ENCODE measurements around the gene BIRC3. TPM values are rescaled to one million over a fixed set of nuclear protein-coding genes. Genes with fewer than 3 reads are reported as not detected.
A peak's percentile ranks its signal among the peaks of the same experiment; 100 is the strongest.

The BIRC3 gene
- total RNA-seq, 4 donors from 2014 or later = 2.2 to 57.8 (median 53.0) TPM

DNA sequence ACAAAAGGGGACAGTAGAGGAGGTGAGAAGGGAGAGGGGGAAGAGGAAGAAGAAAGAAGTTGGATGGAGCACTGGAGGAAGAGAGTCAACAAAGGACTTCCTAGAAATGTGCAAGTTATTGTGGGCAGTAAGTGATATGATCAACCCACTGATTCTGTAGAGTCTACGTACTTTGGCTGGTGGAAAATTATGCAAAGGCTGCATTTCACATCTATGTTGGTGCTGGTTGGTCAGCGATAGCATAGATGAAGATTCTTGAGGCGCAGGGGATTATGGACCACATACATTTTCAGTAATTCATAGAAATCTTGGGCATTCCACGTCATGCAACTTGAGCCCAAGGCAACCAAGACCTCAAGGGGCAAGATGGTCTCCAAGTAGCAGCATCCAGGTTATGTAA is 12.6 kb upstream of the BIRC3 start:
- 95 to 100% methylated on average over 3 to 4 of the region's 4 CpGs for WGBS, 2 donors (ENCODE audit: low coverage in 1 of 2)
- peaks cover 0 to 9% of the 10 kb centered on the region in 2 donors for H3K9me3 ChIP-seq
- in situ Hi-C loops (cut with MboI; ENCODE audit: low pct_ligation_motif_present in 1 of 4, low pct_unique_long_range_greater_than_20kb in 1 of 4, low sequenced_read_pairs in 3 of 4) (no loop called here), intact Hi-C loops (cut with DNase I; ENCODE audit: low total_unique reads) (no loop called here)
- H3K27me3 ChIP-seq = no peaks in the 10 kb centered on the region
- no peak for TF ChIP-seq CTCF (IDR thresholded peaks at IDR 0.05)
- TF ChIP-seq POLR2A (IDR thresholded peaks at IDR 0.05) = no peak
- TF ChIP-seq POLR2AphosphoS5 (IDR thresholded peaks at IDR 0.05) = no peak
- no peak for TF ChIP-seq EP300 (IDR thresholded peaks at IDR 0.05; ENCODE audit: low read depth)
- no peaks in the 10 kb centered on the region for H3K36me3 ChIP-seq
- H3K27ac ChIP-seq = no peak overlapping the region
- no peak for DNase-seq
- H3K4me1 ChIP-seq = peaks cover 7 to 44% (median 15%) of the 10 kb centered on the region in 4 donors
- H3K4me3 ChIP-seq = no peak overlapping the region

DNA sequence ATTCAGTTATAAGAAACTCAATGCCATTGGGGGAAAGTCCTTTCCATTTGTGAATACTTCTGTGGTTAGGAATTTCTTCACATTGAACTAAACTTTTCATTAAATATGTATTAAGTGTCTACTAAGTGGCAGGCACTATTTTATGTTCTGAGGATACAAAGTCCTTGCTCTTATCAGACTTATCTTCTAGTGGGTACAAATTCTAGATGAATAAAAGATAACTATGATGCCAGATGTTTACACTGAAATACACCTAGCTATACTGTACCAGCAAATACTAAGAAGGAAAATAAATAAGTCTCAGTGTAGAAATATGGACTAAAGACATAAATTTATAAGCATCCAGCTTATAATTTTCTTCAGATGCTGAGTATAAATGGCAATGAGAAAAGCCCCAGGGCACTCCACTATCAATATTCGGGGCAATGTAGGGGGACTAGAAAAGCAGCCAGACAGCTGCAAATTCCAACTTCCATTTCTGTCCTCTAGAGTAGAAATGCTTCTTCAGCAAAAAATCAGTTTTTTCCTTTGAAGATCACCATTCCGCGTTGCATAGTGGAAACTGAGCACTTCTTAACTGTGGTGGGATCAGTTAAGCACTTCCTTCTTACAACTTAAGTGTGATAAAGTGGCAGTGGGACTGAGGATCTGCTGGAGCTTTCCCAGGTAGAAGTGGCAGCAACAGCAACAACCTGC is 11.8 kb upstream of the BIRC3 start:
- H3K4me3 ChIP-seq = no peak overlapping the region
- TF ChIP-seq POLR2A (IDR thresholded peaks at IDR 0.05) (no peak), CTCF (IDR thresholded peaks at IDR 0.05) (no peak), EP300 (IDR thresholded peaks at IDR 0.05; ENCODE audit: low read depth) (no peak), POLR2AphosphoS5 (IDR thresholded peaks at IDR 0.05) (no peak)
- peak overlapping the region; percentile 55 to 82 (median 56) for H3K27ac ChIP-seq
- peaks cover 7 to 44% (median 15%) of the 10 kb centered on the region in 4 donors for H3K4me1 ChIP-seq
- peaks cover 0 to 9% of the 10 kb centered on the region in 2 donors for H3K9me3 ChIP-seq
- no peaks in the 10 kb centered on the region for H3K27me3 ChIP-seq
- no peaks in the 10 kb centered on the region for H3K36me3 ChIP-seq
- intact Hi-C loops (cut with DNase I; ENCODE audit: low total_unique reads) = no loop called here
- in situ Hi-C loops (cut with MboI; ENCODE audit: low pct_ligation_motif_present in 1 of 4, low pct_unique_long_range_greater_than_20kb in 1 of 4, low sequenced_read_pairs in 3 of 4) = no loop called here
- 64 to 68% methylated on average over 3 of the region's 3 CpGs for WGBS, 2 donors (ENCODE audit: low coverage in 1 of 2)
- DNase-seq = no peak

- WGBS, 2 donors (ENCODE audit: low coverage in 1 of 2) = 36 to 40% methylated on average over 1 to 5 of the region's 5 CpGs
- H3K36me3 ChIP-seq = no peaks in the 10 kb centered on the region
- in situ Hi-C loops (cut with MboI; ENCODE audit: low pct_ligation_motif_present in 1 of 4, low pct_unique_long_range_greater_than_20kb in 1 of 4, low sequenced_read_pairs in 3 of 4) = no loop called here
- peaks cover 7 to 44% (median 15%) of the 10 kb centered on the region in 4 donors for H3K4me1 ChIP-seq
- peak; percentile 83 for DNase-seq
- peaks cover 0 to 9% of the 10 kb centered on the region in 2 donors for H3K9me3 ChIP-seq
- intact Hi-C loops (cut with DNase I; ENCODE audit: low total_unique reads) = no loop called here
- H3K27me3 ChIP-seq = no peaks in the 10 kb centered on the region
- H3K27ac ChIP-seq = peak overlapping the region; percentile 56 to 82 (median 60)
- H3K4me3 ChIP-seq = no peak overlapping the region
- TF ChIP-seq CTCF (IDR thresholded peaks at IDR 0.05) = peak in 1 of 5 experiments; percentile 25
- TF ChIP-seq POLR2AphosphoS5 (IDR thresholded peaks at IDR 0.05) = peak in 2 of 3 donors; percentile 28 to 54
- TF ChIP-seq EP300 (IDR thresholded peaks at IDR 0.05; ENCODE audit: low read depth) = peak; percentile 59
- TF ChIP-seq POLR2A (IDR thresholded peaks at IDR 0.05) = no peak
Measured at GRCh38 chr11:102306048-102306597, 11.2 kb upstream of the BIRC3 start.

- Histone ChIP-seq H3K27ac (peak overlapping the region; percentile 56 to 82 (median 60)), H3K27me3 (no peaks in the 10 kb centered on the region), H3K4me1 (peaks cover 8 to 50% (median 17%) of the 10 kb centered on the region in 4 donors), H3K36me3 (no peaks in the 10 kb centered on the region), H3K4me3 (no peak overlapping the region), H3K9me3 (peaks cover 0 to 9% of the 10 kb centered on the region in 2 donors)
- 26 to 31% methylated on average over 8 to 9 of the region's 9 CpGs for WGBS, 2 donors (ENCODE audit: low coverage in 1 of 2)
- intact Hi-C loops (cut with DNase I; ENCODE audit: low total_unique reads) (no loop called here), in situ Hi-C loops (cut with MboI; ENCODE audit: low pct_ligation_motif_present in 1 of 4, low pct_unique_long_range_greater_than_20kb in 1 of 4, low sequenced_read_pairs in 3 of 4) (no loop called here)
- DNase-seq = no peak
- no peak for TF ChIP-seq EP300 (IDR thresholded peaks at IDR 0.05; ENCODE audit: low read depth)
- no peak for TF ChIP-seq CTCF (IDR thresholded peaks at IDR 0.05)
- TF ChIP-seq POLR2AphosphoS5 (IDR thresholded peaks at IDR 0.05) = no peak
- TF ChIP-seq POLR2A (IDR thresholded peaks at IDR 0.05) = no peak
Measured at GRCh38 chr11:102306817-102307726, 10.2 kb upstream of the BIRC3 start.

Measured in transverse colon (tissue), 4 donors.